Stimulated activated effector memory CD8-positive, alpha-beta T cell treated with anti-CD3 and anti-CD28 coated beads, Interleukin-12 subunit alpha, Interleukin-12 subunit beta, amount 100 ng/mL, for 72 hours (primary cell): Measurements from ENCODE around the gene ISOC2.
"Not testable (repeated sequence)": the region's sequence is repeated elsewhere in the genome, so short reads cannot be mapped to it uniquely, and the experiment has no call there.

Experiments used
- ATAC-seq: fragments of 150-1000 bp; cut with Tn5 transposase; 2 replicates; pipeline ENCODE4 v1.10.0; 2021
- DNase-seq, 2 donors: peaks; one replicate each; pipeline ENCODE4 v3.0.0; 2021 to 2022; ENCODE audit warnings: low spot score in 2 of 2
- H3K27ac Mint-ChIP-seq: one replicate; pipeline ENCODE4 v1.8.0; 2022; ENCODE audit warnings: mild to moderate bottlenecking, mixed read lengths
- H3K36me3 Mint-ChIP-seq: one replicate; pipeline ENCODE4 v1.8.0; 2022; ENCODE audit warnings: mild to moderate bottlenecking, mixed read lengths
- H3K4me1 Mint-ChIP-seq: one replicate; pipeline ENCODE4 v1.8.0; 2022; ENCODE audit warnings: mixed read lengths
- H3K4me3 Mint-ChIP-seq: one replicate; pipeline ENCODE4 v1.8.0; 2022; ENCODE audit warnings: mild to moderate bottlenecking, mixed read lengths
- H3K9me3 Mint-ChIP-seq: one replicate; pipeline ENCODE4 v1.8.0; 2022; ENCODE audit warnings: mixed read lengths

Gene ISOC2, protein sequence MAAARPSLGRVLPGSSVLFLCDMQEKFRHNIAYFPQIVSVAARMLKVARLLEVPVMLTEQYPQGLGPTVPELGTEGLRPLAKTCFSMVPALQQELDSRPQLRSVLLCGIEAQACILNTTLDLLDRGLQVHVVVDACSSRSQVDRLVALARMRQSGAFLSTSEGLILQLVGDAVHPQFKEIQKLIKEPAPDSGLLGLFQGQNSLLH

DNA sequence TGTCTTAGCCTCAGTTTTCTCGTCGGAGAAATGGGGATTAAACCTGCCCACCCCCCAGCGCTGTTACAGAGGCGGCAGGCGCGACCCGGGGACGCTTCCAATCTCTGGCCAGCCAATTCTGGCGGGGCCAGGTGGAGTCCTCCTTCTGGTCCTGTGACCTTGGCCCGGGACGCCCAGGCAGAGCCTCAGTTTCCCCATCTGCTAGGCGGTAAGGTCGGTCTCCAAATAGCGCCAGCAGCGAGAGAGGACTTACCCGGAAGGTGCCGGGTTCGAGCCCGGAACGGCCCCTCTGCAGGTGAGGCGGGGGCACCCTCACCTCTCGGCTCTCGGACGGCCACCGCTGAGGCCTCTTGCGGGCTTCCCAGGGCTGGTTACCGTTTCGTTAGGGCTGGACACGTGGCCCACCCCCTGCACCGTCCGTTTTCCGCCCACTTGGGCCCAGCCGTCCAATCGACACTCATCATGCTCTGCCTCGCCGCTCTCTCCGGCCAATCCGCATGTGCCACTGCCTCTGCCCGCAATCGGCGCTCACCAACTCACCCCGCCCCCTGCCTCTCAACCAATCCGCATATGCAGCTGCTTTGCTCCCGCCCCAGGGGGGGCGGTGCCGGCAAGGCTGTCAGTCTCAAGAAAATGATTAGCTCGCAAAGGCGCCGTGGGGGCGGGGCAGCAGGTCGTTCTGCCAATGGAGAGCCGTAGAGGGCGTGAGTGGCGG lies at the start of gene ISOC2:
TSS of gene ISOC2 (minus strand) at position 384 of the 715 bp plus-strand sequence. CDS start 5,156 bp downstream, outside the sequence.
- ATAC-seq (peak; percentile 95), DNase-seq (peak; percentile 98 to 100)
- peaks cover 36% of the 10 kb centered on the region for H3K4me1 Mint-ChIP-seq
- peak within 1 kb of the TSS; percentile 87 for H3K4me3 Mint-ChIP-seq
- no peaks in the 10 kb centered on the region for H3K9me3 Mint-ChIP-seq
- H3K27ac Mint-ChIP-seq = peak within 1 kb of the TSS; percentile 93
- peaks cover 8% of the 10 kb centered on the region for H3K36me3 Mint-ChIP-seq

DNA sequence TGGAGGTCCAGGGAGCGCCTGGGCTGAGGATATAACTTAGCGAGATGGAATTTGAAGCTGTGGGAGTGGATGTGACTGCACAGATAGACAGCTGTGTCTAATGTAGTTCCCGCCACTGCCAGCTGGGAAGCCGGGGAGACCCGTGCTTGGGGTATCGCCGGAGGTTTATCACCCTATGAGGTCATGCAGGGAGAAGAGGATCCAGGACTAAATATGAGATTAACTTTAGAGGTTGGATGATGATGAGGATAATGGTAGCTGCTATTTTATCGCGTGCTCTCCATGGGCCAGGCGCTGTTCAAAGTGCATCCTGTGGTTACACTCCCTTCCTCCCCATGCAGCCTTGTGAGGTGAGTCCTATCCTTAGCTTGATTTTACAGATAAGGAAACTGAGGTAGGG lies 46.7 kb upstream of the ISOC2 start:
- H3K4me3 Mint-ChIP-seq = no peak overlapping the region
- DNase-seq = no peak

DNA sequence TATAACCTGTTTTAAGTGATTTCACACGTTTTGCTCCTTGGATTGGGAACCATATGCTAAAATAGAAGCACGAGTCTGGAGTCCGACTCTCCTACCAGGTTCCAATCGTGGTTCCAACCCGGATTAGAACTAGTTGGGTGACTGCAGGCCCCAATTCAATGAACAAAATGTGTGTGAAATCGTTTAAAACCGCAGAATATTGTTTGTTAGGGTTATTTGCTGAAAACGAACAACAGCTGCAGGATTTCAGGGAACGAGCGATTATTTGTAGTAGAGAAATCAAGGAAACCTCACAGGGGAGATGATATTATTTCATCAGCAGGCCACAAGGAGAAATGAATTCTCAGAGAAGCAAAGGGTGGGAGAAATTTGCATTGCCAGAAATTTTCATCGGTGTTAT lies 43.5 kb upstream of the ISOC2 start:
- DNase-seq (no peak), ATAC-seq (no peak)
- Mint-ChIP-seq H3K4me1 (peaks cover 28% of the 10 kb centered on the region), H3K27ac (no peak overlapping the region), H3K36me3 (peaks cover 14% of the 10 kb centered on the region), H3K9me3 (no peaks in the 10 kb centered on the region), H3K4me3 (no peak overlapping the region)

More for the DNA sequence above, 46.7 kb upstream of the ISOC2 start:
- ATAC-seq = no peak
- Mint-ChIP-seq H3K27ac (no peak overlapping the region), H3K36me3 (peaks cover 14% of the 10 kb centered on the region), H3K4me1 (peaks cover 12% of the 10 kb centered on the region), H3K9me3 (no peaks in the 10 kb centered on the region)

DNA sequence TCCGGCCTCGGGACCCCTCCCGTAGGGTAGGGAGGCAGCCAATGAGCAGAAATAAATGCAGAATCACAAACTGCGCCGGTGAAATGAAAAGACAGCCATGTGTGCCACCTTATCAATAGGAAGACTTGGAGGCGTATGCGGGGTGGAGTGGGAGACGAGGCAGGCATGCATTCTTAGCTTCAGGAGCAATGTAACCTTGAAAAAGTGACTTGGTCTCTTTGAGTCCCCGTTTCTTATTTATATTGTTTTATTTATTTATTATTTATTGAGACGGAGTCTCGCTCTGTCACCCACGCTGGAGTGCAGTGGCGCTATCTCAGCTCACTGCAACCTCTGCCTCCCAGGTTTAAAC lies 42.8 kb upstream of the ISOC2 start:
- Mint-ChIP-seq H3K36me3 (peaks cover 14% of the 10 kb centered on the region), H3K4me3 (peak overlapping the region; percentile 75), H3K27ac (peak overlapping the region; percentile 90), H3K9me3 (no peaks in the 10 kb centered on the region), H3K4me1 (peaks cover 28% of the 10 kb centered on the region)
- DNase-seq (no peak), ATAC-seq (no peak)

DNA sequence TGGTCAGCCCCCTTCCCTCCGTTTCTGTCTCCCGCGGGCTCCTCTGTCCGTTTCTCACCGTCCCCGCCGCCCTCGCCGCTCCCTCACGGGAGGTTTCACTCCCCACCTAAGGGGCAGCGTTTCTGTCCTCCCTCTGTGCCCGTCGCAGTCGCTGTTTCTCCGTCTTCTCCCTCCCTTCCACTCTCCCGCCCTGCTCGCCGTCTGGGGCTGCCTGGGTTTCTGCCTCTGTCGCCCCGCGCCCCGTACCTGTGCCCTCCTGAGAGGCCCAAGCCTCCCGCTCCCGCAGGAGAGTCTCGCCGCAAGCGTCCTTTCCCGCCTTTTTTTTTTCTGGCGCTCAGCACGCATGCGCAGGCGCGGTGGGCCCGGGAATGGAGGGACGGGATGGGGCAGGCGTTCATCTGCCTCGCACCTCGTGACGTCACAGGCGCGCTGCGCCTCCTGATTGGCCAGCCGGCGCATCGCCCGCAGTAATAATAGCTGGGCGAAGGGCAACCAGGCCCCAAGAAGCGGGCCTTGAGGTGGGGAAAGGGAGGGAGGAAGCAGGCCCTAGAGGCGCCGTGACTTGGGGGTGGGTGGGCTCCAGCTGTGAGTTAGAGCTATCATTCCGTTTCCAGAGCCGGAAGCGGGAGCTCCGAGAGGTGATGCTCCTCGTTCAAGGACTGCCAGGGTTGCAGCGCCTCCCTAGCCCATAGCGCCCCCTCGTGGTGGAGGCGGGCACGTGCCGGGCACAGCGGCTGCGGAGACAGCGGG lies 42.2 kb upstream of the ISOC2 start:
- peak overlapping the region; percentile 75 for H3K4me3 Mint-ChIP-seq
- H3K4me1 Mint-ChIP-seq = peaks cover 28% of the 10 kb centered on the region
- H3K27ac Mint-ChIP-seq = peak overlapping the region; percentile 90
- ATAC-seq (peak; percentile 96), DNase-seq (peak; percentile 98 to 99)
- H3K9me3 Mint-ChIP-seq = no peaks in the 10 kb centered on the region
- H3K36me3 Mint-ChIP-seq = peaks cover 14% of the 10 kb centered on the region

DNA sequence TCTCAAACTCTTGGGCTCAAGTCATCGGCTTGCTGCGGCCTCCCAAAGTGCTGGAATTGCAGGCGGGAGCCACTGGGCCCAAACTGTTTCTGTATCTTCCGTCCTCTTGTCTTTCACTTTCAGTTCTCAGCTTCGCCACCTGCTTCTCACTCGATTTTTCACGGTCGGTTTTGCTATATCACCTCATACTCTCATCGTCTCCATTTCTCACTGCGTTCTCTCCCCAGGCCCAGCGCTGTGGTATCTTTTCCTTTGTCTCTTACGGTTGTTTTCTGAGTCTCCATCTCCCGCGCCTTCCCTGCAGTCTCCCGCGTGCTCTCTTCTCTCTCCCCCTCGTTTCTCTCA lies 41.7 kb upstream of the ISOC2 start:
- Mint-ChIP-seq H3K36me3 (peaks cover 14% of the 10 kb centered on the region), H3K9me3 (no peaks in the 10 kb centered on the region), H3K27ac (peak overlapping the region; percentile 90), H3K4me1 (peaks cover 28% of the 10 kb centered on the region), H3K4me3 (peak overlapping the region; percentile 75)
- no peak for ATAC-seq
- no peak for DNase-seq

DNA sequence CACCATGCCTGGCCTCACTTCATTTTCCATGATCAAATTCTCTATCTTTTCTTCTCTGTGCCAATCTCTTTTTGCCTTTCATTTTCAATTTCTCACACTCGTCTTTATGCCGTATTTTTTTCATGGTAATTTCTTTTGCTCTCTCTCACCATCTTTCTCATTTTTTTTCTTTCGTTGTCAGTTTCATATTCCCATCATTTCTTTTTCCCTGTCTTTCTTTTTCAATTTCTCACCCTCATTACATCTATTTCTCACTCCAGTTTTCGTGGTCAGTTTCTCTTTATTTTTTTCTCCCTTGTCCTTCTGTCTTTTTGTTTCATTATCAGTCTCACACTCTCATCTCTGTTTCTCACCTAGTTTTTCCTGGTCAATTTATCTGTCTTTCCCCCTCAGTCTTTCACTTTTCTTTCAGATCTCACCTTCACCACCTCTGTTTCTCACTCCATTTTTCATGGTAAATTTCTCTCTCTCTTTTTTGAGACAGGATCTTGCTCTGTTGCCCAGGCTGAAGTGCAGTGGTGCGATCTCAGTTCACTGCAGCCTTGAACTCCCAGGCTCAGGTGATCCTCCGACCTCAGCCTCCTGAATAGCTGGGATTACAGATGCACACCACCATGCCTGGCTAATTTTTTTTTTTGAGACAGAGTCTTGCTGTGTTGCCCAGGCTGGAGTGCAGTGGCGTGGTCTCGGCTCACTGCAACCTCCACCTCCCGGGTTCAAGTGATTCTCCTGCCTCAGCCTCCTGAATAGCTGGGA lies 40.9 kb upstream of the ISOC2 start:
- peak overlapping the region; percentile 75 for H3K4me3 Mint-ChIP-seq
- H3K36me3 Mint-ChIP-seq = peaks cover 14% of the 10 kb centered on the region
- no peak overlapping the region for H3K27ac Mint-ChIP-seq

DNA sequence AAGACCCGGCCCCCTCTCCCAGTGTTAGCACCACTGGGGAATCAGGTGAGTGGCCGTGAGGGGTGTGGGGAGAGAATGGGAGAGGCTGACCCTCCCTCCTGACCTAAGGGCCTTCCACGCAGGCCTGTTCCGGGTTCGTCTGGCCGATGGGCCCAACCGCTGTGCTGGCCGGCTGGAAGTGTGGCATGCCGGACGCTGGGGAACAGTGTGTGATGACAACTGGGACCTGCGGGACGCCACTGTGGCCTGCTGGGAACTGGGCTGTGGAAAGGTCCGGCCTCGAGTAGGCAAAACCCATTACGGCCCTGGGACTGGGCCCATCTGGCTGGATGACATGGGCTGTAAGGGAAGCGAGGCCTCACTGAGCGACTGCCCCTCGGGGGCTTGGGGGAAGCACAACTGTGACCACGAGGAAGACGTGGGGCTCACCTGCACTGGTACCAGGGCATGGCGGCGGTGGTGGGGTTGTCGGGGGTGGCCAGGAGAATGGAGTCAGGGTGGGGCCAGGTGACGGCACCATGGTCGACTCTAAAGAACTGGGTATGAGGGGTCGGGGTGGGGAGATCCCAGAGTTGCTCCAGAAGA lies 39.0 kb upstream of the ISOC2 start:
- ATAC-seq (no peak), DNase-seq (no peak)
- no peak overlapping the region for H3K4me3 Mint-ChIP-seq
- no peak overlapping the region for H3K27ac Mint-ChIP-seq
- peaks cover 14% of the 10 kb centered on the region for H3K36me3 Mint-ChIP-seq
- peaks cover 28% of the 10 kb centered on the region for H3K4me1 Mint-ChIP-seq
- H3K9me3 Mint-ChIP-seq = no peaks in the 10 kb centered on the region

More for the DNA sequence above, 40.9 kb upstream of the ISOC2 start:
- Mint-ChIP-seq H3K9me3 (no peaks in the 10 kb centered on the region), H3K4me1 (peaks cover 28% of the 10 kb centered on the region)
- DNase-seq (no peak), ATAC-seq (no peak)

DNA sequence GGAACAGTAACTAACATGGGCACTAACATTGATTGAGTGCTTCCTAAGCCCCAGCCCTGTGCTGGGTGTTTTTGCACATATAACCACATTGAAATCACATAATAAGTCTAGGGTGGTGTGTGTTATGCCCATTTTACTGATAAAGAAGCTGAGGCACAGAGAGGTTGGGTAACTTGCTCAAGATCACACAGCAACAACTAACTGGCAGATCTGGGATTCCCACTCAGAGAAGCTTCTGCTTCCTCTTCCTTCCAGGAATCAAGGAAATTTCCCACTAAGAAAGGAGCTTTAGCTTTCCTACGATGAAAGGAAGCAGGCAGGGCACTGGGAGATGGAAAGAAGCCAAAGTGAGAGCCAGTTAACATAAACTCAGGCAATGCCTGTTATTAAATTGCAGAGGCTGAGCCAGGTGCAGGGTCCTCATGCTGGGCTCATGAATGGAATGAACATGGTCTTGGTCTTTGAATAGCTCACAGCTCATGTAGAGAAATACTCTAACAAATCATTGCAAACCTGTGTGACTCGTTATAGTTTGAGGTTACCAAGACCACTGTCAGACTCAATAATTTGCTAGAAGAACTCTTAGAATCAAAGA lies 36.9 kb upstream of the ISOC2 start:
- Mint-ChIP-seq H3K4me1 (peaks cover 18% of the 10 kb centered on the region), H3K27ac (no peak overlapping the region), H3K36me3 (peaks cover 2% of the 10 kb centered on the region), H3K4me3 (no peak overlapping the region), H3K9me3 (no peaks in the 10 kb centered on the region)
- DNase-seq (no peak), ATAC-seq (no peak)

DNA sequence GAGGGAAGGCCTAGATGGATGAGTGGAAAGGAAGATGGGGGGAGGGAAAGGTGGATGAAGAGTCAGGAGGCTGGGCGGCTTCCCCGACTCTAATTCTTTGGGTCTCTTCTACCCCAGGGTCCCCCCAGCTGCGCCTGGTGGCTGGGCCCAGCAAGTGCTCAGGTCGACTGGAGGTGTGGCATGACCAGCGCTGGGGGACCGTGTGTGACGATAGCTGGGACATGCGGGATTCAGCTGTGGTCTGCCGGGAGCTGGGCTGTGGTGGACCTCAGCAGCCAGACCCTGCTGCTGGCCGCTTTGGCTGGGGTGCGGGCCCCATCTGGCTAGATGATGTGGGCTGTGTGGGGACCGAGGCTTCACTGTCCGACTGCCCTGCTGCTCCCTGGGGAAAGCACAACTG lies 36.3 kb upstream of the ISOC2 start:
- Mint-ChIP-seq H3K9me3 (no peaks in the 10 kb centered on the region), H3K4me1 (peaks cover 14% of the 10 kb centered on the region), H3K4me3 (no peak overlapping the region), H3K36me3 (no peaks in the 10 kb centered on the region), H3K27ac (no peak overlapping the region)
- ATAC-seq (no peak), DNase-seq (no peak)

DNA sequence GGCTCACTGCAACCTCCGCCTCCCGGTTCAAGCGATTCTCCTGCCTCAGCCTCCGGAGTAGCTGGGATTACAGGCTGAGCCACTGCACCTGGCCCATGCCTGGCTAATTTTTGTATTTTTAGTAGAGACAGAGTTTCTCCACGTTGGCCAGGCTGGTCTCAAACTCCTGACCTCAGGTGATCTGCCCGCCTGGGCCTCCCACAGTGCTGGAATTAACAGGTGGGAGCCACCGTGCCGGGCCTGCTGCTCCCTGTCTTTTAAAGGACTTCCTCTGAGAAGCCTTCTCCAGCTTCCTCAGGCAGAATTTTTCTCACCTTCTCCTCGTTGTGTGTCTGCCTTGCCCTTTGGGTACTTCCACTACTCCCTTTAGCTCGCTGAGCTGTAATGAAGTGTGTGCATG lies 35.4 kb upstream of the ISOC2 start:
- not testable (repeated sequence) for H3K27ac Mint-ChIP-seq, DNase-seq, H3K36me3 Mint-ChIP-seq, H3K9me3 Mint-ChIP-seq, ATAC-seq, H3K4me3 Mint-ChIP-seq, H3K4me1 Mint-ChIP-seq

DNA sequence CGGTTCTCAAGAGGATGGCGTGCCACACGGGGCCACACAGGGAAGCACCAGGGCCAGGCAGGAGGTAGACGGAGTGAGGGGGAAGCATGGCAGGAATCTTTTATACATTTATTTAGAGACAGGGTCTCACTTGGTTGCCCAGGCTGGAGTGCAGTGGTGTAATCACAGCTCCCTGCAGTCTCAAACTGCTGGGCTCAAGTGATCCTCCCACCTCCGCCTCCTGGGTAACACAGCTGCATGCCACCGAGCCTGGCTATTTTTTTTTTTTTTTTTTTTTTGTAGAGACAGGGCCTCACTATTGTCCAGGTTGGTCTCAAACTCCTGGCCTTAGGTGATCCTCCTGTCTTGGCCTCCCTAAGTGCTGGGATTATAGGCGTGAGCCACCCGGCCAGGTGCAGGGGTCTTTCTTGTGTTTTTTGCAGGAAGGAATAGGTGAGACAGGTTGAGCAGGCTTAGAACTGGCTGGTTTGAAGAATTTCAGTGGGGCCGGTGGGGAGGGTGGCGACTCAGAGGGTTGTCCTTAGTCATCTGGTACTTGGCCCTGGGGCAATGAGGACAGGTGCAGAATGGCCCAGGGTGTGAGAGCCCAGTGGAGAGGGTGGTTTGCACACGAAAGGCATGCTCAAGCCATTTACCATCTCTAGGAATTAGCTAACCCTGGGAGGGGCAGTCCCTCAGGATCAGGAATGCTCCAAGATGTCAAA lies 34.4 kb upstream of the ISOC2 start:
- Mint-ChIP-seq H3K9me3 (no peaks in the 10 kb centered on the region), H3K27ac (no peak overlapping the region), H3K4me1 (no peaks in the 10 kb centered on the region), H3K36me3 (no peaks in the 10 kb centered on the region), H3K4me3 (no peak overlapping the region)
- no peak for DNase-seq
- ATAC-seq = no peak

DNA sequence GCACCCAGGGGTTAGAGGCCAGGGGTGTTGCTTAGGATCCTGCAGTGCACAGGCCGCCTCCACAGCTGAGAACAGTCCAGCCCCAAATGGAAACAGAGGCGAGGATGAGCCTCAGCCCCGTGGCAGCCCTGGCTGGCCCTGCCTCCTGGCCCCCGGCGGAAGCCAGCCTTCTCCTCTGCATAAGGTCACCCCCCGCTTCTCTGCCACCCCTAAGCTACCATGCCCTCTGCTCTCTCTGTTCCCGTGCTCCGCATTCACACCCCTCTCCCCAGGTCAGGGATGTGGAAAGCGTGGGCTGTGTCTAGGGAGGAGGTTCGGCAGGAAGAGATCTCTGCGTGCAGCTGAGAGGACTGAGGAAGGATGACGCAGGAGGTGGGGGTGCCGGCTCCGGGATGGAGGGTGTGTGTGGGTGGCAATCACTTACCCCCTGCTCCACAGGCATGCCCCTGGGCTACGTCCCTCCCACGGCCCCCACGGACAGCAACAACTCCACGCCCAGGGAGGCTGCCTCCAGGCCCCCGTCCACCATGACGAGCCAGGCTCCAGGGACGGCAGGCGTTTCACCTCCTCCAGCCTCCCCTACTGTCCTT lies 32.8 kb upstream of the ISOC2 start:
- H3K36me3 Mint-ChIP-seq = no peaks in the 10 kb centered on the region
- no peak for DNase-seq
- peak overlapping the region; percentile 31 for H3K4me3 Mint-ChIP-seq
- H3K27ac Mint-ChIP-seq = peak overlapping the region; percentile 32
- no peaks in the 10 kb centered on the region for H3K9me3 Mint-ChIP-seq
- no peaks in the 10 kb centered on the region for H3K4me1 Mint-ChIP-seq
- ATAC-seq = peak; percentile 42

DNA sequence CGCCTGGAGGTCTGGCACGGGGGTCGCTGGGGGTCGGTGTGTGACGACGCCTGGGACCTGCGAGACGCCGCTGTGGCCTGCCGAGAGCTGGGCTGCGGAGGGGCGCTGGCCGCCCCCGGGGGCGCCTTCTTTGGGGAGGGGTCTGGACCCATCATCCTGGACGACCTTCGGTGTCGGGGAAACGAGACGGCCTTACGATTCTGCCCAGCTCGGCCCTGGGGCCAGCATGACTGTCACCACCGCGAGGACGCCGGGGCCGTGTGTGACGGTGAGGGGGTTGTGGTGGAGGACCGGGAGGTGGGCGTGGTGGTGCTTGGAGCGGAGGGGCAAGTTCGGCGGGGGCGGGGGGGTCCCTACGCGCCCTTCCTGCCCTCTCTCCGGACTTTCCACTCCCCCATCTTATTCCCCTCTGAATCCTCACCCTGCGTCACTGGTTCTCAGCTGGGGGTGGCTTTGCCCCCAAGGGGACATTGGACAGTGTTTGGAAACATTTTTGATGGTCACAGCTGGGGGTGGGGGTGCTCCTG lies 32.3 kb upstream of the ISOC2 start:
- no peak for DNase-seq
- H3K27ac Mint-ChIP-seq = peak overlapping the region; percentile 32
- no peak for ATAC-seq
- peak overlapping the region; percentile 31 for H3K4me3 Mint-ChIP-seq
- no peaks in the 10 kb centered on the region for H3K36me3 Mint-ChIP-seq
- H3K9me3 Mint-ChIP-seq = no peaks in the 10 kb centered on the region
- no peaks in the 10 kb centered on the region for H3K4me1 Mint-ChIP-seq
